Heart right ventricle (tissue), 16 donors: ENCODE data around the gene AQP7. TPM values are rescaled to one million over a fixed set of nuclear protein-coding genes. Genes with fewer than 3 reads are reported as not detected.

Source experiments
- ATAC-seq, 8 donors: fragments of 200-7000 bp; cut with Tn5 transposase; one replicate each; pipeline ENCODE4 v1.9.1; 2020; ENCODE audit warnings: mild to moderate bottlenecking in 8 of 8, moderate library complexity in 8 of 8, moderate number of reproducible peaks in 1 of 8
- DNase-seq, 2 donors: peaks; one replicate each; pipeline ENCODE4 v3.0.0-alpha.2; 2020
- H3K27ac ChIP-seq, 10 donors: fragments of 200-600 bp; sonication (generic) in 2 of 10; one replicate each; pipeline versions ENCODE4 v1.5.0 to v1.8.0; 2020 to 2022; ENCODE audit warnings: mild to moderate bottlenecking in 3 of 10
- H3K27me3 ChIP-seq, 7 donors: fragments of 200-600 bp; one replicate each; pipeline ENCODE4 v1.8.0; 2021 to 2022; ENCODE audit warnings: mild to moderate bottlenecking in 2 of 7
- H3K36me3 ChIP-seq, 9 donors: fragments of 200-600 bp; sonication (generic) in 1 of 9; one replicate each; pipeline versions ENCODE4 v1.5.0 to v1.8.0; 2020 to 2022; ENCODE audit warnings: mild to moderate bottlenecking in 2 of 9
- H3K4me1 ChIP-seq, 9 donors: fragments of 200-600 bp; sonication (generic) in 1 of 9; one replicate each; pipeline versions ENCODE4 v1.5.0 to v1.8.0; 2020 to 2022; ENCODE audit warnings: mild to moderate bottlenecking in 4 of 9
- H3K4me3 ChIP-seq, 10 donors: fragments of 200-600 bp; sonication (generic) in 2 of 10; one replicate each; pipeline versions ENCODE4 v1.5.0 to v1.8.0; 2020 to 2022; ENCODE audit warnings: mild to moderate bottlenecking in 7 of 10, moderate library complexity in 2 of 10
- H3K9me3 ChIP-seq, 11 donors: fragments of 200-600 bp in 10 of 11; sonication (generic) in 2 of 11; one replicate each; pipeline versions ENCODE4 v1.5.0 to v1.8.0; 2013 to 2022; ENCODE audit warnings: mild to moderate bottlenecking in 2 of 11, control low read depth in 1 of 11, moderate library complexity in 1 of 11
- WGBS, 2 donors: extraction: QIAGEN DNeasy Blood & Tissue Kit; methylation state at CpG; one replicate each; pipeline ENCODE4 v1.1.7; 2013; ENCODE audit warnings: inconsistent platforms in 1 of 2; 5-methylcytosine and 5-hydroxymethylcytosine counted together
- intact Hi-C, 10 donors: fragments of 100-400 bp; cut with DNase I; formaldehyde crosslinking; loops; one replicate each; pipeline versions ENCODE4 v1.11.1 to v1.14.2; 2022
- polyA plus RNA-seq, 2 donors: library from polyadenylated mRNA; stranded (reverse); fragments of 200-250 nt; gene quantifications; one replicate each; pipeline ENCODE4 v1.2.3, GENCODE V29; 2013
- total RNA-seq, 10 donors: library from RNA; stranded (reverse); fragmentation: NEBNext Ultra II Directional in 3 of 10; extraction: Animal tissue kit (Norgen Biotek cat#: 25700) in 3 of 10; gene quantifications; one replicate each; pipeline versions ENCODE4 v1.2.1 to v1.2.4, GENCODE V29; 2021 to 2023
- TF ChIP-seq, protein P1 (sequence below), 9 donors: fragments of 200-600 bp; sonication (generic) in 2 of 9; IDR thresholded peaks; one replicate each; pipeline versions ENCODE4 v1.5.0 to v1.8.0; 2021 to 2022; ENCODE audit warnings: antibody characterized with exemption in 9 of 9, mild to moderate bottlenecking in 5 of 9, moderate library complexity in 1 of 9
- donor health status: Arrhythmogenic right ventricular cardiomyopathy.
- donor health status: ischemic (EF 13 %, LVEDD 7.1; RV severe dilation, severe dysfunction).
- donor health status: healthy with polysubstance abuse.
- donor health status: DM: no; HTN: yes; CAD: no.
- donor health status: DM: no; HTN: no; CAD: no.
- donor health status: ischemic (EF 25% LVEDD 6.9; RV normal size, moderate dysfunction).
- donor health status: ischemic (EF 25% LVEDD 5.7; RV mildly dilated, moderate dysfunction).
- donor health status: healthy.
- donor health status: DM: yes; HTN: yes; CAD: no.
- donor health status: Ischemic cardiomyopathy.
- donor health status: ischemic (EF 35%, LVEDD 5.7; RV mildly dilated, moderate dysfunction).
- donor health status: nonischemic (EF 11% LVEDD 7.7; RV severe dilation, severe dysfunction).
- donor health status: DM: yes; HTN: yes; CAD: no.
- donor health status: PGD.
- donor health status: ischemic (EF 29% LVEDD 5.4; RV normal size, mild dysfunction).
- donor health status: nonischemic (EF 23%, LVEDD 6.1; RV moderate dilation, normal function).

AQP7 gene
- total and polyA plus RNA-seq, 12 donors: 28.2 to 255 (median 133) TPM

DNA sequence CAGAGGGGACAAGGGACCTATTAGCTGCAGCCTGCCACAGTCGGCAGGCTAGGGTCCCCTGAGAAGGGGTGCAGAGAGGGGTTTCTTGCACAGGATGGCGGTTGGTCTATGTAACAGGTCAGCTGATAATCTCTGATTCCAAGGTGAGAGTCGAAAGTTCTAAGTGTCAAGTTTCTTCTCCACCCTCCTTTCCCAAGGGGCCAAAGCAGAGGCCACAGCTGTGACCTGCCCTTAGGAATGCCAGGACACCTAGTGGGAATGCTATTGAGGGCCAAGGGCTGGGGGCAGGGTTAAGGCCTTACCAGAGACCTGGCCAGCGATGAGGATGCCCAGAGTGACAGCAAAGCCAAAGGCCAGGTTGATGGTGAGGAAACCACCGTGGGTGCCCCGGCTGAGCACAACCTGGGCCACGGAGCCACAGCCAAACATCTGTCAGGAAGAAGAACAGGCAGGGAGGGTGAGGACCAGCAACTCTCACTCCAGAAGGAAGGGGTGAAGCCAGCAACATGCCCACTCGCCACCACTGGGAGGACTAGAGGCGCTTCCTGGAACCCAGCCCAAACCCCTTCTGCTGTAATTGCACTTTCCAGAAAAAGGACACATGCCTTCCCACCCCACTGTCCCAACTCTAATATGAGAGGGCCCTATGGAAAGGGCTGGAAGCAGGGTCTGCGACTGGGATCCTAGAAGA lies 41.2 kb upstream of the AQP7 start:
- Histone ChIP-seq H3K36me3 (peaks cover 0 to 12% (median 0%) of the 10 kb centered on the region in 9 donors), H3K4me1 (peaks cover 5 to 40% (median 32%) of the 10 kb centered on the region in 9 donors), H3K27ac (no peak overlapping the region), H3K4me3 (no peak overlapping the region), H3K27me3 (peaks cover 0 to 12% (median 0%) of the 10 kb centered on the region in 7 donors), H3K9me3 (no peaks in the 10 kb centered on the region)
- ATAC-seq (no peak), DNase-seq (no peak)
- WGBS, 2 donors: 82 to 84% methylated on average over 10 of the region's 10 CpGs
- TF ChIP-seq, protein P1, sequence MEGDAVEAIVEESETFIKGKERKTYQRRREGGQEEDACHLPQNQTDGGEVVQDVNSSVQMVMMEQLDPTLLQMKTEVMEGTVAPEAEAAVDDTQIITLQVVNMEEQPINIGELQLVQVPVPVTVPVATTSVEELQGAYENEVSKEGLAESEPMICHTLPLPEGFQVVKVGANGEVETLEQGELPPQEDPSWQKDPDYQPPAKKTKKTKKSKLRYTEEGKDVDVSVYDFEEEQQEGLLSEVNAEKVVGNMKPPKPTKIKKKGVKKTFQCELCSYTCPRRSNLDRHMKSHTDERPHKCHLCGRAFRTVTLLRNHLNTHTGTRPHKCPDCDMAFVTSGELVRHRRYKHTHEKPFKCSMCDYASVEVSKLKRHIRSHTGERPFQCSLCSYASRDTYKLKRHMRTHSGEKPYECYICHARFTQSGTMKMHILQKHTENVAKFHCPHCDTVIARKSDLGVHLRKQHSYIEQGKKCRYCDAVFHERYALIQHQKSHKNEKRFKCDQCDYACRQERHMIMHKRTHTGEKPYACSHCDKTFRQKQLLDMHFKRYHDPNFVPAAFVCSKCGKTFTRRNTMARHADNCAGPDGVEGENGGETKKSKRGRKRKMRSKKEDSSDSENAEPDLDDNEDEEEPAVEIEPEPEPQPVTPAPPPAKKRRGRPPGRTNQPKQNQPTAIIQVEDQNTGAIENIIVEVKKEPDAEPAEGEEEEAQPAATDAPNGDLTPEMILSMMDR (IDR thresholded peaks at IDR 0.05): no peak
- intact Hi-C loops: no loop called here

DNA sequence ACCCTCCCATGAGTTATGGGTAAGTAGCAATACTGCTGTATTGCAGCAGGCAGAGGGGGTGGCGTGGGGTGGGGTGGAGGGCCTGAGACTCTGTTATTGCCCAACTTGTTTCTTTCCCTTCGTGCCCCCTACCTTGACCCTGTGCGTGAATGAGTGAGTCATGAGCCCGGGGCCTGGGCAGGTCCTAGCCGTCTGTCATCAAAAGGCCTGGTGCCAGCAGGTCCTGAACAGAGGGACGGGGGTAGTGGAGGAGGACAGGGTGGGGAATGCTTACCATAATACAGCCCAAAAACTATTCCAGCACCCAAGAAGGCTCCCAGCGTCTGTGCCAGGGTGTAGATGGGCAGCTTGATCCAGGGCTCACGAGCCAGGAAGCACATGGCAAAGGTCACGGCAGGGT lies 40.7 kb upstream of the AQP7 start:
- WGBS, 2 donors: 88 to 91% methylated on average over 9 of the region's 9 CpGs

GRCh38 chr9:33442125-33442524 lies 39.8 kb upstream of the AQP7 start:
- 93 to 95% methylated on average over 15 of the region's 15 CpGs for WGBS, 2 donors
- Histone ChIP-seq H3K27me3 (peaks cover 0 to 1% (median 0%) of the 10 kb centered on the region in 7 donors), H3K36me3 (peaks cover 0 to 12% (median 0%) of the 10 kb centered on the region in 9 donors), H3K4me1 (peaks cover 0 to 40% (median 34%) of the 10 kb centered on the region in 9 donors), H3K4me3 (no peak overlapping the region), H3K27ac (no peak overlapping the region), H3K9me3 (no peaks in the 10 kb centered on the region)
- no peak for DNase-seq
- TF ChIP-seq, protein P1 (IDR thresholded peaks at IDR 0.05): no peak
- intact Hi-C loops: no loop called here
- no peak for ATAC-seq

More for the DNA sequence above, 40.7 kb upstream of the AQP7 start:
- H3K27me3 ChIP-seq: peaks cover 0 to 9% (median 0%) of the 10 kb centered on the region in 7 donors
- no peak overlapping the region for H3K4me3 ChIP-seq
- H3K4me1 ChIP-seq: peaks cover 5 to 40% (median 33%) of the 10 kb centered on the region in 9 donors
- no peak overlapping the region for H3K27ac ChIP-seq
- peaks cover 0 to 12% (median 0%) of the 10 kb centered on the region in 9 donors for H3K36me3 ChIP-seq
- intact Hi-C loops: no loop called here
- TF ChIP-seq, protein P1 (IDR thresholded peaks at IDR 0.05): no peak
- DNase-seq: no peak
- no peaks in the 10 kb centered on the region for H3K9me3 ChIP-seq
- ATAC-seq: no peak

DNA sequence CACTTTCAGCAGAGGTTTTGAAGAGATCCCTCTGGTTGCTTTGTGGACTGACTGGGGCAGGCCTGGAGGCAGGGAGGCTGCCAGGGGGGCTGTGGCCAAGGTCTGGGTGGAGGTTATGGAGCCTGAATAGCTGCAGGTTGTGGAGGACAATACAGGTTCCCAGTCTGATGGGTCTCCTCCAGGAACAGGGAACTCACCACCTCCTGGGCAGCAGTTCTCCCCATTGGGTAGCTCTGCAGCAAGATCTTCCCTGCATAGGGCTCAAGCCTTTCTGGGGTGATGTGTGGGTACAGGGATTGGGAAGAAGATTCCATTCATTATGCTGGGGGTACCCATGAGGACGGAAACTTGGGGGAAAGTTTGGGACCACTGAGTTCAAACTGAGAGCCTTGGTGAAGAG lies 38.2 kb upstream of the AQP7 start:
- ATAC-seq (no peak), DNase-seq (no peak)
- no peak overlapping the region for H3K4me3 ChIP-seq
- H3K9me3 ChIP-seq: no peaks in the 10 kb centered on the region
- intact Hi-C loops: loop anchor here in 1 of 10 donors (2.0 kb wide), 1 partner anchor 36 kb away; no protein-coding TSS in a partner anchor
- peaks cover 4 to 43% (median 30%) of the 10 kb centered on the region in 9 donors for H3K4me1 ChIP-seq
- no peak overlapping the region for H3K27ac ChIP-seq
- H3K36me3 ChIP-seq: peaks cover 0 to 12% (median 0%) of the 10 kb centered on the region in 9 donors
- TF ChIP-seq, protein P1 (IDR thresholded peaks at IDR 0.05): no peak
- WGBS, 2 donors: 100% methylated on average over 1 of the region's 1 CpG
- peaks cover 0 to 5% (median 0%) of the 10 kb centered on the region in 7 donors for H3K27me3 ChIP-seq
